GF-D8 (cell line): ENCODE data around the gene TOR2A.
A peak's percentile ranks its signal among the peaks of the same experiment; 100 is the strongest.

Source experiments
- DNase-seq: peaks from one replicate; lab custom pipeline; 2025; lab: John Stamatoyannopoulos, UW

The TOR2A gene

DNA sequence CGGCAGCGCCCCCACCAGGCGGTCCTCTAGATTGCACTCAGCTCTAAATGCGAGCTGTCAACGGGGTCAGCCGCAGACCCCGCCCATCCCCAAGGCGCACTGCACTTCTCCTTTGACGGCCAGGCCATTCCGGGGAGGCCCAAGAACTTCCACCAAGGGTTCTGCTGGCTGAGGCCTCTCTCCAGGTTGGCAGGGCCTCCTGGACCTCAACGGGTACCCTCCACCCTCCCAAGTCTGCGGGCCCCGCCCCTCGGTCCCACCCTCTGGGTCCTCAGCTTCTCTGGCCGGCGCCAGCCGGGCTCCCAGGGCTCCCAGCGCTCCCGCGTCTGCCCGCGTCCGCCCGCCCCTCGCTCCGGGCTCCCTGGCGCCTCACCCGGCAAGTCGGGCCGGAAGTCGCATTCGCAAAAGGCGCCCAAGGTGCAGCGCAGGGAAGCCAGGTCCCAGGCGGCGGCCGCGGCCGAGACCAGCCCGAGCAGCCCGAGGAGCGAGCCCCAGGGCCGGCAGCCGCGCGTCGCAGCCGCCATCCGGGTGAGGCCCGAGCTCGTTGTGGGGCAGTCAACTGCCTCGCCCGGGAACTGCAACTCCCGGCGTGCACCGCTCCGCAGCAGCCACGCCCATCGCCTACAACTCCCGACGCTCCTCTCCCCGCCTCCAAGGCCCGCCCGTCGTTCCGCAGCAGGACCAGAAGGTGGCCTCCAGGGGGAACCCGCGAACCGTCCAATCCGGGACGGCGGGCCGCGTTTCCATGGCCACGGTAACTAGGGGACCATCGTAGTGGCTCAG is at the start of gene TOR2A:
TOR2A (minus strand) TSS at position 548 of the 783 bp plus-strand sequence; CDS start at position 524, 24 bp downstream.
- peak; percentile 88 for DNase-seq

DNA sequence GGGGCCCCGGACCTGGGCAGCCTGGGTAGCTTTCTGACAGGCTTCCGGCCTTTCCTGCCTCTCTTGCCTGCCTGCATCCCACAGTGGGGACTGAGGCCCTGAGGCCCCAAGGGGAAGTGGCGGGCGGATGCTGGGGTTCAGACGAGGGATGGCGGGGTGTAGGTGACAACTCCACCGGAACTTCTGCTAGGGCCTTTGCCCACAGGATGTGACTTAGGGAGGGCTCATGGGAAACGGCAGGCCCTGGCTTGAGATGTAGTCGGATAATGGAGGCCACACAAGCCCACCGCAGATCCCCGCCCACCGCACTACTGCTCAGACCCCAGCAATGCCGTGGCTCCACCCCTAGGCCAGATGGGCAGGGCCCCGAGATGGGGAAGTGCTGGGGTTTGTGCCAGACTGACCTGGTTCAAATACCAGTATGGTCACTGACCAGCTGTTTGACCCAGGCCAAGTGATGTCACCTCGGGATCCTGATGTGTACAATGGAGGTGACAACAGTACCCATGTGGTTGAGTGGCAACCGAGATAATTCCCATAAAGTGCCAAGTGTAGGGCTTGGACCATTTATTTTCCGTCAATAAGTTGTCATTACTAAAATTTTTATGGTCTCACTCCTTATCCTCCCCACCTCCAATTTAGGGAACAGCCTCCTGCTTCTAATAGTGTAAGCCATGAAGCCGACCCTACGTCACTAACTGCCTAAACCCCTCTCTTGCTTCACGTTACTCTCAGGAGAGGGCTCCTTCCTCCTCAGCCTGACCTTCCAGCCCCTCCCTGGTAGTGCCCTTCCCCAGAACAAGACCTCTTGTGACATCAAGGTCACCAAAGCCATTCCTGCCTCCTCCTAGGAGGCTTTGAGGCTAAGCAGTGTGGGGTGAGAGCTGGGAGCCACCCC is 48.3 kb upstream of the TOR2A start:
- DNase-seq = peak; percentile 96

DNA sequence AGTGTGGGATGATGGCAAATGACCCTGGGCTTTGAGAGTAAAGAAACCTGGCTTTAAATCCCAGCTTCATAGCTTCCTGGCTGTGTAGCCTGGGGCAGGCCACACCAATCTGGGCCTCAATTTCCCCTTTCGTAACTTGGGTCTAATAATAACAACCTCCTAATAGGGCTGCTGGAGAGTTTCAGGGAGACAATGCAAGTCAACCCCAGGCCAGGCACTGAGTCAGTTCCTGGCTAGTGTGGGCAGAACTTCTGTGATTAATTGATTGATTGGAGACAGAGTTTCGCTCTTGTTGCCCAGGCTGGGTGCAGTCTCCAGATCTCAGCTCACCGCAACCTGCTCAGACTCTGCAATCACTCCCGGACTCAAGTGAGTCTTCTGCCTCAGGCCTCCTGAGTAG is 46.7 kb upstream of the TOR2A start:
- DNase-seq = no peak

GRCh38 chr9:127780909-127781308 is 45.8 kb upstream of the TOR2A start:
- DNase-seq = peak; percentile 80

GRCh38 chr9:127780126-127780885 is 45.2 kb upstream of the TOR2A start:
- no peak for DNase-seq

DNA sequence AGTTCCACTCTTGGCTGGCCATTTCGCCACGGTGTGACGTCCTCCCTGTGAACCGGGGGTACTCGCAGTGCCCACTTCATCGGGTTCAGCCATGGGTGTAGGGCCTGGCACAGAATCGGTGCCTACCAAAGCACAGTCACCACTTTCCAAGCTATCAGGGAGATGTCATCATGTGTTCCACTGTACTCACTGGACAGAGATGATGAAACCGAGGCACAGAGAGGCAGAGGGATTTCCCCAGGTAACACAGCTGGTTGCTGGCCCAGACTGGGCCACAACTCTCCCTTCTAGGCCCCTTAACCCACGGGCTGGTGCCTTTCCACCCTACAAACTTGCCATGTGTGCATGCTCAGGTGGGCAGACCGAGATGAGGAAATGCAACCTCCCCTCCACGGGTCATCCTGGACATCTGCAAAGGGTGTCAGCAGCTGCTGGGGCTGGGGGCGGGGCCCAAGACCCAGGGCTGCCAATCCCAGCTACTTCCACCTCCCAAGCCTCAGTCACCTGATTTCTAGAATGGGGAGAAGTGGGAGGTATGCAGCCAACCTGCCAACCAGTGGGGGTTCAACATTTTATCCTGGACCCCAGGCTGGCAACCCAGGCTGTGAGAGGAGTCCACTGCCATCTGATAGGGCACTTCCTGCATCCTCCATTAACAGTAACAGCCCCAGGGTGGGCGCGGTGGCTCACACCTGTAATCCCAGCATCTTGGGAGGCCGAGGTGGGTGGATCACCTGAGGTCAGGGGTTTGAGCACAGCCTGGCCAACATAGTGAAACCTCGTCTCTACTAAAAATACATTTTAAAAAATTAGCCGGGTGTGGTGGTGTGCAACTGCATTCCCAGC is 44.3 kb upstream of the TOR2A start:
- DNase-seq = peak; percentile 69

GRCh38 chr9:127778280-127779135 is 43.4 kb upstream of the TOR2A start, which contains the start of gene SH2D3C:
Gene SH2D3C (minus strand): TSS chr9:127778666. CDS start chr9:127778627, 39 bp downstream.
- peak; percentile 27 for DNase-seq

DNA sequence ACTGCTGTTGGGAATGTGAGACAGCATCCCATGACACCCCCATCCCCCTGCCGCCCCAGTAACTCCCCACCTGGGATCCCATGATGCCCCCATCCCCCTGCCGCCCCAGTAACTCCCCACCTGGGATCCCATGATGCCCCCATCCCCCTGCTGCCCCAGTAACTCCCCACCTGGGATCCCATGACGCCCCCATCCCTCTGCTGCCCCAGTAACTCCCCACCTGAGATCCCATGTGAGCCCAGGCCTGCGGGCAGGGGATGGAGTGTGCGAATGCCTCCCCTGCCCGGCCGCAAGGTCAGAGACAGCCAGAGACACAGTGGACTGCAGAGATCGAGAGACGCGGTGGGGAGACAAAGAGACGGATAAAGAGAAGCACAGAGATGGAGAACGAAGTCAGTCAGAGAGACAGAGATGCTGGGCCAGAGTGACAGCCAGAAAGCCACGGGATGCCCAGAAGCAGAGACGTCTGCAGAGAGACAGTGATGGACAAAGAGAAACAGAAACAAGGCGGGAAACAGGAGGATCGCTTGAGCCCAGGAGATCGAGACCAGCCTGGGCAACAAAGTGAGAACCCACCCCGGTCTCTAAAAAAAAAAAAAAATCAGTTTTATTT is 42.4 kb upstream of the TOR2A start:
- DNase-seq = no peak

DNA sequence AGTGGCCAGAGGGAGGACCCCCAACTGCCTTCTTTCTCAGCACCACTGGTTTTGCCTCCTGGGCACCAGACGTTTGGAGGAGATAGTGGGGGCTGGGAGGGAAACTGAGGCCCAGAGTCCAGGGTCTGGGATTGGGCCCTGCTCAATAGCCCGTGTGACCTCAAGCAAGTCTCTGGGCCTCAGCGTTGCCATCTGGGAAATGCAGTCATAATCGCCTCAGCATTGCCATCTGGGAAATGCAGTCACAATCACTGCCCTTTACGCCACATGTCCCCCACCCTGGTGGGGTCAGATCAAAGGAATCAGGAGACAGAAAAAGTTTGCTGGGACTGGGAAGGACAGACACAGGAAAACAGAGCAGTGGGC is 41.8 kb upstream of the TOR2A start:
- no peak for DNase-seq

GRCh38 chr9:127776195-127776923 is 41.3 kb upstream of the TOR2A start:
- DNase-seq = peak; percentile 66

DNA sequence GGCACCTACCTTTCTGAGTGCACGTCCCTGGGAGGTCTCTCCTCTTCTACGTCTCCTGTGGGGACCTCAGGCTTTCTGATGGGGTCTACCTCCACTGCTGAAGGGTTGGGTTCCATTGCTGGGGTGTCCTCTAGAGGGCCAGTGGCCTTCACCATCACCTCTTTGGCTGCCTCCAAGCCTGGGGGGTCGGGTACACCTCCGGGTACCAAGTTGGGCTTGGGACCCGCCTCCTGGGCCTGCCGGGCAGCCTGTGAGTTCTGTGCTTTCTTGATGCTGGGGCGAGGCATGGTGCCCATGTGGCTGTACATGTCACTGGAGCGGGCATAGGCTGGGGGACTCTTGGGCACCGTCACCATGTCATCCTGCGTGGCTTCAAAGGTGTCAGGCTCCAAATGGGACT is 38.9 kb upstream of the TOR2A start:
- no peak for DNase-seq

DNA sequence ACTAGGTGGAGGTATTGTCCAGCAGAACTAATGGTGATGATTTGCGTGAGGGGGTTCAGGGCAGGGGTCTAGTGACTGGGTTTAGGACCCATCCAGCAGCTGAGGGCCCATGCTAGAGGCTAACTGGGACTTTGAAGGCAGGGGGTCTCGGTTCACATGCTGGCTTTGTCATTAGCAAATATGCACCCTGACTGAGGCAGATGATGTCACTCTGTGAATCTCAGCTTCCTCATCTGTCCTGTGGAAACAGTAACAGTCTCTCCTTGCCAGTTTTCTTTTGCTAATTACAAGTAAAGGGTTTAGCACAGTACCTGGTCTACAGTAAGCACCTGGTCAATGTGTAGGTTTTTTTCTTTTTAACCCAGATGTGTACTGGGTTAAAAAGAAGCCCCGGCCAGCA is 38.2 kb upstream of the TOR2A start:
- no peak for DNase-seq

DNA sequence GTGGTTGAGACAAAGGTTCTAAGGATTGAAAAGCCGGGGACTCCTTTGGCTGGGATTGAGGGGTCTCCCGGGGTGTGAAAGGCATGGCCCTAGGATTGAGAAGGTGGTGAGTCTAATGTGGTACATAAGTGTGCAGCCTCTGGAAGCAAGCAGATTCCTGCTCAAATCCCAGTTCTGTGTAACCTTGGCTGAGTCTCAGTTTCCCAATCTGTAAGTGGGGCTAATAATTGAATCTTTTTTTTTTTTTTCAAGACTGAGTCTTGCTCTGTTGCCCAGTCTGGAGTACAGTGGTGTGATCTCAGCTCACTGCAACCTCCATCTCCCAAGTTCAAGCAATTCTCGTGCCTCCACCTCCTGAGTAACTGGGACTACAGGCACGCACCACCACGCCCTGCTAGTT is 37.5 kb upstream of the TOR2A start:
- DNase-seq = no peak

DNA sequence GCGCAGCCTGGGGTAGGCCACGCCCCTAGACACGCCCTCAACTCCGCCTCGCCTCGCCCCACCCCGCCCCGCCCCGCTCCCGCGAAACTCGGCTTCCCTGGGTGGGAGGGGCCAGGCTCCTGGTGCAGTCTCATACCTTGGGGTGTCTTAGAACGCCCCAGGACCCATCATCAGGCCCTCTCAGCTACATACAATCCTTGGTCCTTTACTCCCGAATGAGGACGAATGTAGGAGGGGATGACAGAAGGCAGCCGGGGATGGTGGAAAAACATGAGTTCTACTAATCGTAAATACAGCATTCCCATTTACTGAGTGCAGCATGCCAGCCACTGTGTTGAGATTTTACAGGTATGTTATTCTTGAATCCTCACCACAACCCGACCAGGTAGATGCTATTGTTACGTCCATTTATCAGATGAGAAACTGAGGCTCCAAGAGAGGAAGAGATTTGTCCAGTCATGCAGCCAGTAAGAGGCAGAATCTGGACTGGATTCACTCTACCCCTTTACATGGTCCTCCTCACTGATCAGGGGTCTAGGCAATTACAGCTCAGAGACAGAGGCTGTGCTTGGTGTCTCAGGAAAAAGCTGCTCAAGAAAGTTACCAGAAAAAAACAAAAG is 36.6 kb upstream of the TOR2A start:
- no peak for DNase-seq

- peak; percentile 90 for DNase-seq
These were observed 35.9 kb upstream of the TOR2A start for GRCh38 chr9:127770905-127771569.

DNA sequence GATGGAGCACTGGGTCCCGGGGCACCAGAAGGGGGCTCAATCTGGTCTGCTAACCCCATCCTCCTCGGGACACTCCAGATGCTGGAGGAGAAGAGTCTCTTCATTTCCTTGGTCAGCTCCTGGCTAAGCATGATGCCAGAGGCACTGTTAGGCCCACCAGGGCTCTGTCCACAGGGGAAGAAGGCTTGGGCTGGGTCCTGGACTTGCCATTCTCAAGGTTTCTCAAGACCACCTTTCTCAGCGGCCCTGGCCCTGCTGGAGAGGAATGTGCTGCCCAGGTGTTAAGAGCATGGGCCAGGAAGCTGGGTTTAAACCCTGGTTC is 35.5 kb upstream of the TOR2A start:
- DNase-seq = no peak

- peak; percentile 45 for DNase-seq
These were observed 35.0 kb upstream of the TOR2A start for GRCh38 chr9:127769929-127770582.

DNA sequence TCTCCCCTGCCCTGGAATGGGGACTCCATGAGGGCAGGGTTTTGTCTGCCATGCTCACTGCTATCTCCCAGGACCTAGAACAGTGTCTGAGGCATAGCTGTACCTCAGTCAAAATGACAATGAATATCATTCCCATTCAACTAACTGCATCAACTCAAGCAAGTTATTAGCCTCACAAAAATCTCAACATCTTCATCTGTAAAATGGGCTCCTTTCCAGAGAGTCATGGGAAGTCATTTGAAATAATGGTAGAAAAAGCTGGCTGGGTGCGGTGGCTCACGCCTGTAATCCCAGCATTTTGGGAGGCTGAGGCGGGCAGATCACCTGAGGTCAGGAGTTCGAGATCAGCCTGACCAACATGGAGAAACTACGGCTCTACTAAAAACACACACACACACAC is 34.0 kb upstream of the TOR2A start:
- no peak for DNase-seq
